Measurements from ENCODE around the gene DNAH5.

Gene DNAH5

GRCh38 chr5:13934125-13934524 is 10.4 kb downstream of the DNAH5 start:
- DNase-seq: no peak

- DNase-seq: no peak
These were observed 11.9 kb downstream of the DNAH5 start for GRCh38 chr5:13932561-13932960.

GRCh38 chr5:13932011-13932410 is 12.5 kb downstream of the DNAH5 start:
- no peak for DNase-seq

GRCh38 chr5:13930541-13931171 is 13.8 kb downstream of the DNAH5 start:
- DNase-seq: no peak

- DNase-seq: no peak
These were observed 17.8 kb downstream of the DNAH5 start for GRCh38 chr5:13926731-13927130.

- no peak for DNase-seq
These were observed 22.9 kb downstream of the DNAH5 start for GRCh38 chr5:13921578-13921977.

- no peak for DNase-seq
These were observed 24.7 kb downstream of the DNAH5 start for GRCh38 chr5:13919786-13920185.

GRCh38 chr5:13919087-13919486 is 25.4 kb downstream of the DNAH5 start:
- DNase-seq: no peak

GRCh38 chr5:13917061-13917460 is 27.4 kb downstream of the DNAH5 start:
- no peak for DNase-seq

GRCh38 chr5:13913962-13914361 is 30.5 kb downstream of the DNAH5 start:
- DNase-seq: no peak

- no peak for DNase-seq
These were observed 33.7 kb downstream of the DNAH5 start for GRCh38 chr5:13910637-13911288.

- no peak for DNase-seq
These were observed 34.3 kb downstream of the DNAH5 start for GRCh38 chr5:13910201-13910600.

- no peak for DNase-seq
These were observed 35.2 kb downstream of the DNAH5 start for GRCh38 chr5:13909271-13909670.

- DNase-seq: no peak
These were observed 45.9 kb downstream of the DNAH5 start for GRCh38 chr5:13898569-13898968.

GRCh38 chr5:13878357-13878756 is 66.1 kb downstream of the DNAH5 start:
- peak in 1 of 2 experiments; percentile 14 for DNase-seq

- no peak for DNase-seq
These were observed 77.7 kb downstream of the DNAH5 start for GRCh38 chr5:13866792-13867191.

- DNase-seq: peak; percentile 13 to 14
These were observed 79.2 kb downstream of the DNAH5 start for GRCh38 chr5:13865312-13865711.

GRCh38 chr5:13860146-13860545 is 84.3 kb downstream of the DNAH5 start:
- no peak for DNase-seq

- peak in 1 of 2 experiments; percentile 8 for DNase-seq
These were observed 85.0 kb downstream of the DNAH5 start for GRCh38 chr5:13859270-13860065.

GRCh38 chr5:13843175-13843846 is 101.2 kb downstream of the DNAH5 start:
- DNase-seq: no peak

GRCh38 chr5:13833440-13833839 is 111.0 kb downstream of the DNAH5 start:
- DNase-seq: no peak

GRCh38 chr5:13831351-13831750 is 113.1 kb downstream of the DNAH5 start:
- no peak for DNase-seq

GRCh38 chr5:13830536-13830935 is 114.0 kb downstream of the DNAH5 start:
- DNase-seq: no peak

All from SHP77 (cell line).